GM21526 (cell line): ENCODE results near the gene ZDHHC14.
"Not testable (repeated sequence)": the region's sequence is repeated elsewhere in the genome, so short reads cannot be mapped to it uniquely, and the experiment has no call there.

ENCODE experiments used
- ATAC-seq: cut with Tn5 transposase; IDR thresholded peaks from one replicate; pipeline ENCODE4 v1.9.1; 2021; ENCODE audit warnings: moderate library complexity; ENCODE audit not compliant: unreplicated experiment, low FRiP score

The ZDHHC14 gene

DNA sequence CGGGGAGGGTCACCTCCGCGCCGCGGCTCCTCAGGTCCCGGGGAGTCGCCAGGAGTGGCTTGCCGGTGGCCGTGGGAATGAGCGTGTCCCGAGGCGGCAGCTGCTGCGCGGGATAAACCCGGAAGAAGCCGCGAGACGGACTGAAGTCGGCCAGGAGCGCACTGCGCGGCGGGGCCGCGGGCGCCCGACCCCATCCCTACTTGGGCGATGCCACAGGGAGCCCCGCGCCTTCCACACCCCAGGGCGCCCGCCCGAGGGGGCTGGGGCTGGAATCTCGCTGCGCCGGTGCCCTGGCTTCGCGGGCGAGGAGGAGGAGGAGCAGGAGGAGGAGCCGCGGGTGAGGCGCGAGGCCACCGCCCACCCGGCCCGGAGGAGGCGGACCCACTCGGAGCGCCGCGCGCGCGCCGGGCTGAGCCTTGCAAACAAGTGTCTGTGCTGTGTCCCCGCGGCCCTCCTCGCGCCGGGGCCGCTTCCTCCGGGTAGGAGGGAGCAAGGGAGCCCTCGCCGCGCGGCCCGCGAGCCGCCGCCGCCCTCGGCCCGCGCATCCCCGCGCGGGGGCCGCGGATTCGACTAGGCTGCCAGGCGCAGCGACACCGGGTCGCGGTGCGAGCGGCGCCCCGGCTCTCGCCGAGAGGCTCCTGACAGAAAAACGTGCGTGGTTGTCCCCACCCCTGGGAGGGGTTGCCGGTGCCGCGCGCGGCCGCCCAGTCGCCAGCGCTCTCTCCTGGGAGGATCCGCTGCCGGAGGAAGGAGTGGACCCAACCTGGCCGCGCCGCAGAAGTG is at the start of gene ZDHHC14:
Gene ZDHHC14 (plus strand): TSS at position 412 of the 783 bp plus-strand sequence.
- peak; percentile 77 for ATAC-seq

DNA sequence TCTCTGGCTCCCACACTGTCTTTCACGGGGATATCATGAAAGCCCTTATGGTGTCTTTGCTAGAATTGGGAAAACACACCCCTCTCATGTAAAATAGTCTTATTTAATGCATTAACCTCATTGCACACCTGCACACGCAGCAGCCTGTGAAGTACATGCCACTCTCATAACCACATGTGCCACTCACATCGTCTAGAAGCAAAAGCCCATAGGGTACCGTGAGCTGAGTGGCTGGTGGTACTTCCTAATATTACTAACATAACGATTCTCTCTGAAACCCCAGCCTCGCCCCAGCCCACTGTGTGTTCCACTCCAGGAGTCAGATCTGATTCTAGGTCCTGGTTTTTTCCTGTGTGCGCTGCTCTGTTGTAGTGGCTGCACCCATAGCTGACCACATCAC is 48.2 kb upstream of the ZDHHC14 start:
- no peak for ATAC-seq

GRCh38 chr6:157333537-157333936 is 47.5 kb upstream of the ZDHHC14 start:
- no peak for ATAC-seq

DNA sequence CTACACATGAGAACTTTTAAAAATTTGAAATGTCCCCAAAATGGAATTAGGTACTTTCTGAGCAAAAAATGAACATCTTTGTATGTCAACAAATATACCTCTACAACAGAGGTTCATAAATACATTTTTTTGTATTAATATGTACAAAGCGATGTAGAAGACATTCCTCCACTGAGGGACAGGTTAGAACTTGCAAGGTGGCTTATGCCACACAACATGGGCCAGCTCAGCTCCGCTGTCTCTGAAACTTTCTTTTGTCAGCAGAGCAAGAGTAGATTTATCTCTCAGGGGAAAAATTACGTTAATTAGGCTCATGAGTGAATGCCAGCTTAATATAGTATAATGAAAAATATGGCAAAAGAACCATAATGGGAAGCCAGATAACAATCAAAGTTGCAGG is 47.0 kb upstream of the ZDHHC14 start:
- no peak for ATAC-seq

- ATAC-seq = no peak
Observed at GRCh38 chr6:157335829-157336228, 45.2 kb upstream of the ZDHHC14 start.

- not testable (repeated sequence) for ATAC-seq
Observed at GRCh38 chr6:157337276-157337675, 43.7 kb upstream of the ZDHHC14 start.

DNA sequence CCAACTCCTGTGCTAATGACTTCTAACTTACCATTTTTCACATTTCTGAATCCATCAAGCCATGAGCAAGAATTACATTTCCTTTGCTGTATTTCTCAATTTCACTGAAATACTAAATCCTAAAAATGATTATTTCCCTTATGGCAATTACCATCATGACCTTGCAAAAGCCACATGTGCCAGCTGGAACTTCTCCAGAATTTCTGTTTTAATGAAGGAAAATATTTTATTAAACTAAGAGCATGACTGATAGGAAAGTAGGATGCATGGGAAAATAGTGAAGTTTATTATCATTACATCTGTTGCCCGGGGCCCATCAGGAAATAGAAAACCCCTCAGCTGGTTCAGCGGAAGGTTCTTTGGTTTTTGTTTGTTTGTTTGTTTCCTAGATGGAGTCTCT is 43.2 kb upstream of the ZDHHC14 start:
- no peak for ATAC-seq

DNA sequence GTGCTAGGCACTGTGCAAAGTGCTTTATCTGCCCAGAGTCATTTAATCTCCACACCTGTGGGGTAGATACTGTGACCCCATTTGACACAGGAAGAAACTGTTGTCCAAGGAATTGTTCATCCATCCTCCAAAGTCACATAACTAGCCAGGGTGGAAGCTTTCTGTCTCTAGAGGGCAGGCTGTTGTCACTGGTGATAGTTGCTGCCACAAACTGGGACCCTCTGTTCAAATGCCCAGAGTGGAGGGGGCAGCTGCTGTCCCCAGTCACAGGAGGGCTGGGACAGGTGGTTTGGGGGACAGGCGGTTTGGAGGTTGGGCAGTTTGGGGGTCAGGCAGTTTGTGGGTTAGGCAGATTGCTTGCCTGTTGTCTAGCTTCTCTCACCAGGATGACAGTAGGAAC is 41.6 kb upstream of the ZDHHC14 start:
- no peak for ATAC-seq

DNA sequence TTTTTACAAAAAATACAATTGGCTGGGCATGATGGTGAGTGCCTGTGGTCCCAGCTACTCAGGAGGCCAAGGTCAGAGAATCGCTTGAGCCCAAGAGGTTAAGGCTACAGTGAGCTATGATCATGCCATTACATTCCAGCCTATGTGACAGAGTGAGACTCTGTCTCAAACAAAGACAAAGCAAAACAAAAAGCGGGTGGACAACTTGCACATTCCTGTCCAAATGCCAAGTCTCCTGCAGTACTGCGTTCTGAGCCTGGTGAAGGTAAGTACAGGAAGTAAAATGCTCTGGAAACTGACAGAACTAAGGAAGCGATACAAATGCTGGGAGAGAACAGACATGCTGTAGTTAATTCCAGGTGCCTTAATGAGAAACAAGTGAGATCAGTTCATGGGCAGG is 37.3 kb upstream of the ZDHHC14 start:
- no peak for ATAC-seq

- ATAC-seq = no peak
Observed at GRCh38 chr6:157346373-157346772, 34.6 kb upstream of the ZDHHC14 start.

GRCh38 chr6:157358287-157358686 is 22.7 kb upstream of the ZDHHC14 start:
- no peak for ATAC-seq

DNA sequence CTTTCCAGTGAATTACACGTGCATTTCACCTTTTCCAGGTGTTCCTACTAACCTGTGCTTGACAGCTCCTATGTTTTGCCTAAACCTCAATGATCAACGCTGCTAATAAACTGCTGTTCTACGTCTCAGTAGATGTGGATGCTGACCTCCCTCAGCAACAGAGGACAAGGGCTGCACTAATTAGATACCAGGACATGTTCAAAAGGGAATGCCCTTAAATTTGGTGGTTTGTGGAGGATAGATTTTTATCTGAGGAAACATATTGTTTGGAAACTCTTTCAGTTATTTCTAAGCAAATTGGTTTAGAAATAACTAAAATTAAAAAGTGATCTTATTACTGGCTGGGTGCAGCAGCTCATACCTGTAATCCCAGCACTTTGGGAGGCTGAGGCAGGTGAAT is 19.1 kb upstream of the ZDHHC14 start:
- no peak for ATAC-seq

DNA sequence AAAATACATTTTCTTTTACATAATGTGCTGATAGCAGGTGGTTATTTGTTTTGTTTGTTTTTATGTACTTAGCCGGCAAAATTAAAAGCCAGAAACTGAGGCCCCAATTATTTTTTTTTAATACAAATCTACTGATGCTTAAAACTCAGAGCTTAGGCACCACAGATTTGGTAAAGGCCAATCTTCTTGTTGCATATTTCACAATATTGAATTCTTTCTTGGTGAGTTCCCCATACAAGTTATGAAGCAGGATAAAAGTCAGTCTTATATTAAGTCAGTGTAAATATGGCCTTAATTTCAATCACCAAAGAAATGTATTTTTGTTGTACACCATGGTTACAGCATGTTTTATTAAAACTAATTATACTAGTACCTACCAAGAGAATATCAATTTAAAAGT is 16.3 kb upstream of the ZDHHC14 start:
- no peak for ATAC-seq

DNA sequence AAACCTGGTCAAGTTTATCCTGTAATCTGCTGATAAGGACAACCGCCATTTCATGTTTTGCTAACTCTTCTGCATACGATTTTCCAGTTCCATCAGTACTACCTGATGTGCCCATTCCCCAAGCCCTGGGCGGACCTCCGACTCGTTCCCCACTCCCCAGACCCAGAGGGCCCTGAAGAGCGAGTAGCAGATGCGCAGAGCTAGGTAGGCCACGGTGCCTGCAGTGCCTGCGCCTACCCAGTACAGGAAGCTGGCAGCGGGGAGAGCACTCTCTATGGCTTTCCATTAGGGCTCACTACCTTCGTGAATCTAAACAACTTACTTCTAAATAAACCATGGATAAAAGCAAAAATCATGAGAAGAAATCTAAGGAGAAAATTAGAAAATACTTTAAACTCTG is 14.3 kb upstream of the ZDHHC14 start:
- ATAC-seq = no peak

DNA sequence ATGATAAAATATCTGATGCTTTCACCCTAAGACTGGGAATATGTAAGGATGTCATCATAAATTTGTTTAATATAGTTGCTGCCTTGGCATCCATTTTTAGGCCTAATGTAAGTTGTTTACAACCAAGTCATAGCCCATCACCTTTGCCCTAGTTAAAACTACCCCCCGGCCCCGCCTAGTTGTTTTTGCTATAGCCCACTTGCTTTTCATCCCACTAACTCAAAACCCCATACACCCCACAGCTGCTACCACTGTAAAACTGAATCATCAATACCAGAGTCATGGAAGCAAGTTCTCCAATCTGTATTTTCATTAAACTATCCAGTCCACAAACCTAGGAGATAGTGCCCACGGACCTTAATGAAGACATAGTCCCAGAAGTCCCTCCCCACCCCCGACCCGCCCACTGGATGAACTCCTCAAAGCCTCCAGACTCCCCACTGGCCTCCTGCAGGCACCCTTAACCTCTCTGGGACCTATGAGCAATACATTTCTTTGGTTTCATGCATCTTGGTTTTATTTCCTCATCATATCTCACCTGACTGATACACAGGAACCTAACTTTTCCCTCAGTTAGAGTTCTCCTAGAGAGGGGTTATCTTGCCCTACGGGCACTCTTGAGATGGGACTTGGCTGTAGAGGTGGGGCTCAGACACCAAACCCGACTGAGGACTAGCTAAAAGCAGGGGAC is 12.5 kb upstream of the ZDHHC14 start:
- ATAC-seq = no peak

DNA sequence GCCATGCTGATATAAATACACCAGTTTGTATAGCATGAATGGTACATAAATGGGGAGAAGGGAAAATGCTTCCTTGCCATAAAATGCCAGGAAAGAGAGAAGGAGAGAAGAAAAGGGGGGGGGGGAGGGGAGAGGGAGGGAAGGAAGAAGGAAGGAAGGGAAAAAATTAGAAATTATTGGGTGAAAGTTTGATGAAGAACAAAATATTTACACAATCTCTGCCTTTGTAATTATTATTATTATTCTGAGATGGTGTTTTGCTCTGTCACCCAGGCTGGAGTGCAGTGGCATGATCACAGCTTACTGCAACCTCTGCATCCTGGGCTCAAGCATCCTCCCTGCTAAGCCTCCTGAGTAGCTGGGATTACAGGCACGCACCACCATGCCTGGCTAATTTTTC is 10.2 kb upstream of the ZDHHC14 start:
- no peak for ATAC-seq

GRCh38 chr6:157372501-157373280 is 8.3 kb upstream of the ZDHHC14 start:
- ATAC-seq = no peak

GRCh38 chr6:157374889-157375443 is 6.0 kb upstream of the ZDHHC14 start:
- ATAC-seq = no peak

- ATAC-seq = no peak
Observed at GRCh38 chr6:157376241-157376640, 4.7 kb upstream of the ZDHHC14 start.

DNA sequence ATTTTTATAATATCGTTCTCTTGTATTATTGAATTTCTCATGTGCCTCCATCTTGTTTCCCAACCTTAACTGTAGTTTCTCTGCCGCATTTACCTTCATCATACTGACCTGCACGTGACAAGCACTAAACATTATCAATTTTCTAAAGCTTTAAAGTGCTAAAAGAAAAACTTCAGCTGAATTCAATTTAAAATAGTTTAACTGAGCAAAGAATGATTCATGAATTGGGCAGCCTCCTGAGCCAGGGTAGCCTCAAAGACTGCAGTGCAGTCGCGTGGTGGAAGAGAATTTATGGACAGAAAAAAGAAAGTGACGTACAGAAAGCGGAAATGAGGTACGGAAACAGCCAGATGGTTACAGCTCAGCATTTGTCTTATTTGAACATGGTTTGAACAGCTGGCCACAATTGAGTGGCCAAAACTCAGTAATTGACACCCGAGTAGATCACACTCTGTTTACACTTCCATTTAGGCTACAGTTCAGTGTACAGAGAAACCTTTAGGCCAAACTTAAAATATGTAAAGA is 4.2 kb upstream of the ZDHHC14 start:
- no peak for ATAC-seq
